Choroid plexus epithelial cell (primary cell): Measurements from ENCODE around the gene NAGLU.
A peak's percentile ranks its signal among the peaks of the same experiment; 100 is the strongest.
"Not testable (repeated sequence)": the region's sequence is repeated elsewhere in the genome, so short reads cannot be mapped to it uniquely, and the experiment has no call there.

Experiments
- DNase-seq: peaks from one replicate; pipeline ENCODE4 v3.0.0-alpha.2; 2010; ENCODE audit warnings: low read depth
- H3K4me3 ChIP-seq: 2 replicates; pipeline ENCODE4 v1.5.1; 2011; ENCODE audit warnings: low read depth, mild to moderate bottlenecking, control low read depth, low read length, moderate library complexity
- CTCF ChIP-seq: conservative IDR thresholded peaks from 2 replicates; pipeline ENCODE4 v1.5.1; 2011; ENCODE audit warnings: low read depth, mild to moderate bottlenecking, control low read depth, inconsistent platforms, low read length, moderate library complexity

Gene NAGLU

GRCh38 chr17:42544874-42545283 is 8.8 kb downstream of the NAGLU start:
- no peak overlapping the region for H3K4me3 ChIP-seq
- no peak for TF ChIP-seq CTCF
- DNase-seq, result no peak

DNA sequence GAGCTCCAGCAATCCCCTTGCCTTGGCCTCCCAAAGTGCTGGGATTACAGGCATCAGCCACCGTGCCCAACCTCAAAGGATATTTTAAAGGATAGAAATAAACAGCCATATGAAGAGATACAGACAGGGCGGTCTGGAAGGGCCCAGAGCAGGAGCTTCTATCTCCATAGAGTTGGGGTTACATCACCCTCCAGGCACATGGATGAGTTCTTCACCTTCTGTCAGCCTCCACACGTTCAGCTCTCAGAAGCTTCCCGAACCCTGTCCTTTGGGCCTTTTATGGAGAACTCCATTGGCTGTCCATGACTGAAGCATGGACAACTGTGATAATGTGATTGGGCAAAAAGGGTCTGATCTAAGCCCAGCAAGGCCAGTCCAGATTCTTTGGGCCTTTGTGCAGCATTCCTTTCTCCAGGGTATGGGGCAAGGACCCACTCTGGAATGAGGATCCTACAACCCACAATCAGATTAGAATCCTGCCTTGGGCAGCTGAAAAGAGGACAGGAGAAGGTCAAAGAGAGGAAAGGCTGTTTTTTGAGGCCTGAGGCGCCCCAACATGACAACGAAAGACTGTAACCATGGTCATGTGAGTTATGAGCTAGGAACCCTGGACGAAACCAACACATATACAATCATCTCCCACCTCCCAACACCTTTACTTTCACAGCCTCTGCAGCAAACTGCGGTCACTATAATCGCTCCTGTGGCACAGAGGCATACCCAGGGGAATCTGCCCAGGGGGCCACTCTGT is 9.9 kb downstream of the NAGLU start:
- H3K4me3 ChIP-seq, DNase-seq: not testable (repeated sequence)

GRCh38 chr17:42547001-42547461 is 11.0 kb downstream of the NAGLU start:
- DNase-seq, result no peak
- no peak overlapping the region for H3K4me3 ChIP-seq
- TF ChIP-seq CTCF, result no peak

DNA sequence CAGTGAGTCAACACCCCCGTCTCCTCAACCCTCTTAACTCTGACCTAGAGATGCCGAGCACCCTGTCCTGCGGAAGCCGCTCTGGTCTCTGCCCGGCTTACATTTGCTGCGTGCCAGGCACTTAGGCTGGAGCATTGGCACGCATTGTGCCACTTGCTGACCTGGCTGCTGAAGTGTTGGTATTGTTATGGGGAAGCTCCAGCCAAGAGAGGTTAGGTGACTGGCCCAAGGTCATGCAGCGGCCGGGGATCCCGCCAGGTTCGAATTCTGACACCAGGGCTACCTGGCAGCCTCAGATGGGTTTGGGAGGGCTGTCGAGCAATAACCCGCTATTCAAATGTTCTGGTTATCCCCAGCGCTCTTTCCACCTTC is 11.6 kb downstream of the NAGLU start:
- H3K4me3 ChIP-seq, result no peak overlapping the region
- DNase-seq, result no peak
- TF ChIP-seq CTCF, result no peak

DNA sequence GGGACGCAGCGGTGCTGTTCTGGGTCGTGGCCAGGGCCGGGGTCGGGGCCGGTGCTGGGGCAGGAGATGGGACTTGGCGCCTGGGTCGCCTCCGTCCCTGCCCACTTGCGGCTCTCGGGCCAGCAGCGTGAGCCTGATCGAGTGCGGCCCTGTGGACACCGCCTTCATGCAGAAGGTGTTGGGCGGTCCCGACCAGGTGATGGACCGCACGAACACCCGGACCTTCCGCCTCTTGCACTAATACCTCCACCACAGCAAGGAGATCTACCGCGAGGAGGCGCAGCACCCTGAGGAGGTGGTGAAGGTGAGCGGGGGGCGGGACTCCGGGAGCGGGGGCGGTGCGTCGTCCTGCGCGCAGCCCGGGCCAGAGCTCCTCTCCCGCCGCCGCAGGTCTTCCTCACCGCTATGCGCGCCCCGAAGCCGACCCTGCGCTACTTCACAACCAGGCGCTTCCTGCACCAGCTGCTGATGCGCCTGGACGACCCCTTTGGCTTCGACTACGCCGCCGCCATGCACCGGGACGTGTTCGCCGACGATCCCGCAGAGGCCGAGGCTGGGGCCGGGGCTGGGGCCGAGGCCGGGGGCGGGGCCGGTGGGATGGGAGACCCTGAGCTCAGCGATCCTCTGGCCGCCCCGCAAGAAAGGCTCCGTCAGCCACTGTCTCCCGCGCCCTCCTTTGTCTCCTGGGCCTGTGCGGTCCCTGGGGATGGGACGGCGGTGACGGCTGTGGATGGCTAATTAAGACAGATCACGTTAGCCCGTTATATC is 12.2 kb downstream of the NAGLU start:
- DNase-seq, result peak; percentile 68
- TF ChIP-seq CTCF, result peak; percentile 59
- peak overlapping the region; percentile 52 for H3K4me3 ChIP-seq

DNA sequence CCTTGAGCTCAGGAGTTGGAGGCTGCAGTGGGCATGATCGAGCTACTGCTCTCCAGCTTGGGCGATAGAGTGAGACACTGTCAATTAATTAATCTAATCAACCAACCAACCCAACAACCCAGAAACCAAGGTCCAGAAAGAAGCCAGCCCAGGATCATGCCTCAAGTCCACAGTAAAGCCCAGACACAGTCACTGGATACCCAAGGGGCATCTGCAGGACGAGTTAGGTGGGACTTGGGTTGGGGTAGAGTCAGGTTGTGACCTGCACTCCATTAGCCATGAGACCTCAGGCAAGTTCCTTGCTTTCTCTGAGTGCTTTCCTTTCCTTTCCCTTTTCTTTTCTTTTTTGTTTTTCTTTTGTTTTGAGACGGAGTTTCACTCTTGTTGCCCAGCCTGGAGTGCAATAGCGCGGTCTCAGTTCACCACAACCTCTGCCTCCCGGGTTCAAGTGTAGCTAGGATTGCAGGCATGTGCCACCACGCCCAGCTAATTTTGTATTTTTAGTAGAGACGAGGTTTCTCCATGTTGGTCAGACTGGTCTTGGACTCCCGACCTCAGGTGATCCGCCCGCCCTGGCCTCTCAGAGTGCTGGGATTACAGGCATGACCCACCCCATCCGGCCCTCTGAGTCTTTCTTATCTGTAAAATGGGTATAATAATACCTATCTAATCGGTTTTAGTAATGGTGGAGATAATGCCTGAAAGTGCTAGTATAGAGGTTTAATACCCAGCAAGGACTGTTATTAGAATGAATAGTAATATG is 13.1 kb downstream of the NAGLU start:
- no peak for DNase-seq
- TF ChIP-seq CTCF, result no peak
- H3K4me3 ChIP-seq, result no peak overlapping the region

DNA sequence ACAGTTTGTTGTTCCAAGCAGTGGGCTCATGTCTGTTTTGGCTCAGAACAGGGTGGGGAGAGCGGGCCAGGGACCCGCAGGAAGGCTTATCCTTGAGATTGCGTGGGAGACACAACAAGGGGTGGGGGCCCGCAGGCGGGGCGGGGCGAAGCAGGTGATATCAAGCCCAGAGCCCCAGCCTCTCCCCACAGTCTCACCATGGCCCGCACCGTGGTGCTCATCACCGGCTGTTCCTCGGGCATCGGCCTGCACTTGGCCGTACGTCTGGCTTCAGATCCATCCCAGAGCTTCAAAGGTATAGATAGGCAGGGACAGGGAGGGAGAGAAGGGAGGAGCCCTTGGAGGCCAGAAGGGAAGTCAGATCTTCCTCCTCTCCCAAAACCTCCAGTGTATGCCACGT is 16.7 kb downstream of the NAGLU start, which contains the start of gene HSD17B1:
HSD17B1 (plus strand) TSS at position 188 of the 400 bp plus-strand sequence; CDS start at position 199, 11 bp downstream.
- peak within 1 kb of the TSS; percentile 85 for H3K4me3 ChIP-seq
- DNase-seq, result not testable (repeated sequence)
